Adrenal gland (tissue), 12 donors: ENCODE results near the gene RTKN2. TPM values are rescaled to one million over a fixed set of nuclear protein-coding genes. Genes with fewer than 3 reads are reported as not detected.

Experiments used
- DNase-seq, 7 donors: peaks; one replicate each; pipeline ENCODE4 v3.0.0-alpha.2; 2019 to 2020
- H3K27ac ChIP-seq, 5 donors: fragments of 200-600 bp; sonication (generic) in 4 of 5; 1 replicate in 3 of 5; 2 replicates in 2 of 5; pipeline versions ENCODE4 v1.5.1 to v1.8.0; 2016 to 2020; ENCODE audit warnings: mild to moderate bottlenecking in 1 of 5
- H3K27me3 ChIP-seq: fragments of 200-600 bp; 2 replicates; pipeline ENCODE4 v1.8.0; 2021
- H3K36me3 ChIP-seq, 2 donors: fragments of 200-600 bp; replicated peaks in 1 of 2; 1 replicate in 1 of 2; 2 replicates in 1 of 2; pipeline versions ENCODE4 v1.5.1 to v1.8.0; 2018 to 2022
- H3K4me1 ChIP-seq, 2 donors: fragments of 200-600 bp; replicated peaks in 1 of 2; 1 replicate in 1 of 2; 2 replicates in 1 of 2; pipeline versions ENCODE4 v1.5.1 to v1.8.0; 2018 to 2021
- H3K4me3 ChIP-seq, 4 donors: fragments of 200-600 bp; sonication (generic) in 3 of 4; one replicate each; pipeline ENCODE4 v1.5.1; 2016 to 2018
- H3K9me3 ChIP-seq, 3 donors: fragments of 200-600 bp; sonication (generic) in 1 of 3; replicated peaks in 1 of 3; 1 replicate in 2 of 3; 2 replicates in 1 of 3; pipeline versions ENCODE4 v1.5.1 to v1.8.0; 2016 to 2021
- CTCF ChIP-seq, 6 experiments: fragments of 450-650 bp in 4 of 6; fragments of 200-600 bp in 2 of 6; sonication (generic) in 1 of 6; IDR thresholded peaks; 1 replicate in 5 of 6; 2 replicates in 1 of 6; pipeline versions ENCODE4 v1.5.1 to v1.8.0; 2016 to 2021; ENCODE audit warnings: antibody characterized with exemption in 6 of 6, mild to moderate bottlenecking in 2 of 6, moderate library complexity in 1 of 6
- POLR2A ChIP-seq, 2 donors: fragments of 450-650 bp; IDR thresholded peaks; one replicate each; pipeline ENCODE4 v1.6.1; 2017; ENCODE audit warnings: antibody characterized with exemption in 2 of 2, mild to moderate bottlenecking in 2 of 2, moderate library complexity in 1 of 2
- WGBS, 4 donors: extraction: QIAGEN DNeasy Blood & Tissue Kit in 2 of 4; methylation state at CpG; one replicate each; pipeline versions ENCODE4 v1.1.5 to v1.1.7; 2013 to 2017; 5-methylcytosine and 5-hydroxymethylcytosine counted together
- intact Hi-C, 2 donors: fragments of 100-400 bp; cut with DNase I; formaldehyde crosslinking; loops; one replicate each; pipeline versions ENCODE4 v1.14.1 to v1.15.0; 2022 to 2023
- polyA plus RNA-seq, 3 donors: library from polyadenylated mRNA; stranded (reverse); fragments of 200-250 nt in 2 of 3; fragments of 350-450 nt in 1 of 3; fragmentation: Illumina TruSeq in 1 of 3; extraction: RNeasy Lipid Tissue Mini Kit (QIAGEN cat#74804) in 1 of 3; gene quantifications; one replicate each; pipeline ENCODE4 v1.2.3, GENCODE V29; 2013 to 2014
- total RNA-seq, 9 donors: library from RNA; depleted of rRNA in 4 of 9; stranded (reverse); fragments of >200 nt in 4 of 9; fragments of 120-200 nt in 1 of 9; fragmentation: NEBNext Ultra II Directional in 1 of 9; extraction: Animal tissue kit (Norgen Biotek cat#: 25700) in 1 of 9; gene quantifications; one replicate each; pipeline versions ENCODE4 v1.1.0 to v1.2.4, GENCODE V29; 2013 to 2023
- donor health status: healthy with polysubstance abuse.
- donor health status: Bipolar disorder and iron deficiency.
- donor health status: DM: yes; HTN: yes; CAD: no.
- donor health status: DM: no; HTN: no; CAD: no.
- donor health status: DM: no; HTN: no; CAD: no.
- donor health status: DM: yes; HTN: yes; CAD: no.

Gene RTKN2
- total and polyA plus RNA-seq, 12 donors = 0.07 to 3.4 (median 0.09) TPM; not detected in 4

GRCh38 chr10:62149621-62150020 lies 119.0 kb downstream of the RTKN2 start:
- TF ChIP-seq CTCF (IDR thresholded peaks at IDR 0.05) (no peak), POLR2A (IDR thresholded peaks at IDR 0.05) (no peak)
- Histone ChIP-seq H3K9me3 (no peaks in the 10 kb centered on the region), H3K27ac (no peak overlapping the region), H3K4me3 (no peak overlapping the region), H3K36me3 (no peaks in the 10 kb centered on the region), H3K27me3 (no peaks in the 10 kb centered on the region), H3K4me1 (no peaks in the 10 kb centered on the region)
- no peak for DNase-seq
- intact Hi-C loops = no loop called here

GRCh38 chr10:62148155-62148554 lies 120.5 kb downstream of the RTKN2 start:
- TF ChIP-seq POLR2A (IDR thresholded peaks at IDR 0.05) (no peak), CTCF (IDR thresholded peaks at IDR 0.05) (no peak)
- DNase-seq = no peak
- no peaks in the 10 kb centered on the region for H3K4me1 ChIP-seq
- WGBS, 4 donors = 62 to 100% (median 88%) methylated on average over 3 of the region's 3 CpGs
- intact Hi-C loops = no loop called here
- H3K9me3 ChIP-seq = no peaks in the 10 kb centered on the region
- H3K4me3 ChIP-seq = no peak overlapping the region
- no peaks in the 10 kb centered on the region for H3K36me3 ChIP-seq
- H3K27me3 ChIP-seq = no peaks in the 10 kb centered on the region
- H3K27ac ChIP-seq = no peak overlapping the region

- H3K4me3 ChIP-seq = no peak overlapping the region
- H3K27ac ChIP-seq = no peak overlapping the region
- no peak for DNase-seq
- no peaks in the 10 kb centered on the region for H3K9me3 ChIP-seq
- no peaks in the 10 kb centered on the region for H3K36me3 ChIP-seq
- H3K27me3 ChIP-seq = no peaks in the 10 kb centered on the region
- WGBS, 4 donors = 95 to 96% (median 96%) methylated on average over 4 of the region's 4 CpGs
- intact Hi-C loops = no loop called here
- H3K4me1 ChIP-seq = no peaks in the 10 kb centered on the region
- TF ChIP-seq POLR2A (IDR thresholded peaks at IDR 0.05) = no peak
- TF ChIP-seq CTCF (IDR thresholded peaks at IDR 0.05) = no peak
These were observed 121.2 kb downstream of the RTKN2 start for GRCh38 chr10:62147425-62147824.

- H3K4me3 ChIP-seq = no peak overlapping the region
- whole genome bisulfite sequencing, 4 donors = 87 to 97% (median 95%) methylated on average over 3 of the region's 3 CpGs
- no peak overlapping the region for H3K27ac ChIP-seq
- no peak for DNase-seq
- no peaks in the 10 kb centered on the region for H3K36me3 ChIP-seq
- H3K27me3 ChIP-seq = no peaks in the 10 kb centered on the region
- H3K4me1 ChIP-seq = no peaks in the 10 kb centered on the region
- TF ChIP-seq CTCF (IDR thresholded peaks at IDR 0.05) (no peak), POLR2A (IDR thresholded peaks at IDR 0.05) (no peak)
- no peaks in the 10 kb centered on the region for H3K9me3 ChIP-seq
- intact Hi-C loops = no loop called here
These were observed 131.7 kb downstream of the RTKN2 start for GRCh38 chr10:62136931-62137330.
